Measurements from ENCODE around the gene DBNDD2. TPM values are rescaled to one million over a fixed set of nuclear protein-coding genes. Genes with fewer than 3 reads are reported as not detected.

The DBNDD2 gene
- total RNA-seq, 1 experiment from 2014 or later: not detected

GRCh38 chr20:45440891-45441685 is 33.0 kb downstream of the DBNDD2 start:
- Histone ChIP-seq H3K4me3 (ENCODE audit: low read length) (no peak overlapping the region), H3K9me2 (replicated peaks; ENCODE audit: insufficient read depth, low read length) (no peaks in the 10 kb centered on the region), H3K27me3 (ENCODE audit: low read length) (no peaks in the 10 kb centered on the region), H3K9me3 (ENCODE audit: low read length) (no peaks in the 10 kb centered on the region), H3K27ac (ENCODE audit: low read length) (no peak overlapping the region), H2AFZ (ENCODE audit: low read length) (no peak overlapping the region), H3K79me2 (ENCODE audit: low read length) (no peaks in the 10 kb centered on the region), H3K4me1 (ENCODE audit: low read length) (peaks cover 10% of the 10 kb centered on the region), H4K20me1 (ENCODE audit: insufficient read depth, low read depth, low read length) (no peaks in the 10 kb centered on the region), H3K4me2 (ENCODE audit: low read depth, low read length, poor library complexity, severe bottlenecking) (no peak overlapping the region), H3K36me3 (ENCODE audit: insufficient read depth, low read length) (no peaks in the 10 kb centered on the region), H3K9ac (ENCODE audit: low read length) (no peak overlapping the region)
- DNase-seq: no peak

GRCh38 chr20:45441746-45442145 is 33.7 kb downstream of the DBNDD2 start:
- DNase-seq: no peak
- Histone ChIP-seq H2AFZ (ENCODE audit: low read length) (no peak overlapping the region), H3K4me1 (ENCODE audit: low read length) (peaks cover 6% of the 10 kb centered on the region), H3K36me3 (ENCODE audit: insufficient read depth, low read length) (no peaks in the 10 kb centered on the region), H3K79me2 (ENCODE audit: low read length) (no peaks in the 10 kb centered on the region), H3K4me2 (ENCODE audit: low read depth, low read length, poor library complexity, severe bottlenecking) (no peak overlapping the region), H3K4me3 (ENCODE audit: low read length) (no peak overlapping the region), H3K27ac (ENCODE audit: low read length) (no peak overlapping the region), H3K9ac (ENCODE audit: low read length) (no peak overlapping the region), H3K27me3 (ENCODE audit: low read length) (no peaks in the 10 kb centered on the region), H4K20me1 (ENCODE audit: insufficient read depth, low read depth, low read length) (no peaks in the 10 kb centered on the region), H3K9me3 (ENCODE audit: low read length) (no peaks in the 10 kb centered on the region), H3K9me2 (replicated peaks; ENCODE audit: insufficient read depth, low read length) (no peaks in the 10 kb centered on the region)

- Histone ChIP-seq H2AFZ (ENCODE audit: low read length) (no peak overlapping the region), H3K9me3 (ENCODE audit: low read length) (no peaks in the 10 kb centered on the region), H3K9me2 (replicated peaks; ENCODE audit: insufficient read depth, low read length) (no peaks in the 10 kb centered on the region), H3K9ac (ENCODE audit: low read length) (no peak overlapping the region), H3K27me3 (ENCODE audit: low read length) (no peaks in the 10 kb centered on the region), H3K36me3 (ENCODE audit: insufficient read depth, low read length) (no peaks in the 10 kb centered on the region), H3K27ac (ENCODE audit: low read length) (no peak overlapping the region), H3K79me2 (ENCODE audit: low read length) (no peaks in the 10 kb centered on the region), H4K20me1 (ENCODE audit: insufficient read depth, low read depth, low read length) (no peaks in the 10 kb centered on the region), H3K4me2 (ENCODE audit: low read depth, low read length, poor library complexity, severe bottlenecking) (no peak overlapping the region), H3K4me3 (ENCODE audit: low read length) (no peak overlapping the region), H3K4me1 (ENCODE audit: low read length) (peaks cover 6% of the 10 kb centered on the region)
- DNase-seq: no peak
Observed at GRCh38 chr20:45444050-45444449, 36.0 kb downstream of the DBNDD2 start.

GRCh38 chr20:45445805-45446562 is 37.9 kb downstream of the DBNDD2 start:
- Histone ChIP-seq H3K9me2 (replicated peaks; ENCODE audit: insufficient read depth, low read length) (no peaks in the 10 kb centered on the region), H3K79me2 (ENCODE audit: low read length) (no peaks in the 10 kb centered on the region), H3K4me3 (ENCODE audit: low read length) (no peak overlapping the region), H3K4me1 (ENCODE audit: low read length) (no peaks in the 10 kb centered on the region), H3K36me3 (ENCODE audit: insufficient read depth, low read length) (no peaks in the 10 kb centered on the region), H3K9ac (ENCODE audit: low read length) (no peak overlapping the region), H3K27me3 (ENCODE audit: low read length) (no peaks in the 10 kb centered on the region), H3K4me2 (ENCODE audit: low read depth, low read length, poor library complexity, severe bottlenecking) (no peak overlapping the region), H2AFZ (ENCODE audit: low read length) (no peak overlapping the region), H4K20me1 (ENCODE audit: insufficient read depth, low read depth, low read length) (no peaks in the 10 kb centered on the region), H3K27ac (ENCODE audit: low read length) (no peak overlapping the region), H3K9me3 (ENCODE audit: low read length) (no peaks in the 10 kb centered on the region)
- DNase-seq: peak; percentile 79

GRCh38 chr20:45448270-45448669 is 40.2 kb downstream of the DBNDD2 start:
- Histone ChIP-seq H3K36me3 (ENCODE audit: insufficient read depth, low read length) (no peaks in the 10 kb centered on the region), H3K9me3 (ENCODE audit: low read length) (no peaks in the 10 kb centered on the region), H3K4me1 (ENCODE audit: low read length) (no peaks in the 10 kb centered on the region), H3K9ac (ENCODE audit: low read length) (no peak overlapping the region), H3K4me3 (ENCODE audit: low read length) (no peak overlapping the region), H3K27me3 (ENCODE audit: low read length) (no peaks in the 10 kb centered on the region), H3K27ac (ENCODE audit: low read length) (no peak overlapping the region), H3K4me2 (ENCODE audit: low read depth, low read length, poor library complexity, severe bottlenecking) (no peak overlapping the region), H2AFZ (ENCODE audit: low read length) (no peak overlapping the region), H4K20me1 (ENCODE audit: insufficient read depth, low read depth, low read length) (no peaks in the 10 kb centered on the region), H3K79me2 (ENCODE audit: low read length) (no peaks in the 10 kb centered on the region), H3K9me2 (replicated peaks; ENCODE audit: insufficient read depth, low read length) (no peaks in the 10 kb centered on the region)
- DNase-seq: no peak

GRCh38 chr20:45449528-45449927 is 41.4 kb downstream of the DBNDD2 start:
- Histone ChIP-seq H2AFZ (ENCODE audit: low read length) (no peak overlapping the region), H3K79me2 (ENCODE audit: low read length) (no peaks in the 10 kb centered on the region), H3K9me2 (replicated peaks; ENCODE audit: insufficient read depth, low read length) (no peaks in the 10 kb centered on the region), H3K36me3 (ENCODE audit: insufficient read depth, low read length) (no peaks in the 10 kb centered on the region), H4K20me1 (ENCODE audit: insufficient read depth, low read depth, low read length) (no peaks in the 10 kb centered on the region), H3K9ac (ENCODE audit: low read length) (no peak overlapping the region), H3K9me3 (ENCODE audit: low read length) (no peaks in the 10 kb centered on the region), H3K27me3 (ENCODE audit: low read length) (no peaks in the 10 kb centered on the region), H3K4me1 (ENCODE audit: low read length) (no peaks in the 10 kb centered on the region), H3K4me2 (ENCODE audit: low read depth, low read length, poor library complexity, severe bottlenecking) (no peak overlapping the region), H3K27ac (ENCODE audit: low read length) (no peak overlapping the region), H3K4me3 (ENCODE audit: low read length) (no peak overlapping the region)
- no peak for DNase-seq

GRCh38 chr20:45450097-45450818 is 42.2 kb downstream of the DBNDD2 start:
- Histone ChIP-seq H3K36me3 (ENCODE audit: insufficient read depth, low read length) (no peaks in the 10 kb centered on the region), H3K4me2 (ENCODE audit: low read depth, low read length, poor library complexity, severe bottlenecking) (no peak overlapping the region), H3K27me3 (ENCODE audit: low read length) (no peaks in the 10 kb centered on the region), H3K9ac (ENCODE audit: low read length) (no peak overlapping the region), H3K4me3 (ENCODE audit: low read length) (no peak overlapping the region), H3K4me1 (ENCODE audit: low read length) (no peaks in the 10 kb centered on the region), H3K9me2 (replicated peaks; ENCODE audit: insufficient read depth, low read length) (no peaks in the 10 kb centered on the region), H3K79me2 (ENCODE audit: low read length) (no peaks in the 10 kb centered on the region), H4K20me1 (ENCODE audit: insufficient read depth, low read depth, low read length) (no peaks in the 10 kb centered on the region), H3K27ac (ENCODE audit: low read length) (no peak overlapping the region), H2AFZ (ENCODE audit: low read length) (no peak overlapping the region), H3K9me3 (ENCODE audit: low read length) (no peaks in the 10 kb centered on the region)
- peak; percentile 91 for DNase-seq

GRCh38 chr20:45452238-45452637 is 44.1 kb downstream of the DBNDD2 start:
- Histone ChIP-seq H4K20me1 (ENCODE audit: insufficient read depth, low read depth, low read length) (no peaks in the 10 kb centered on the region), H3K27me3 (ENCODE audit: low read length) (no peaks in the 10 kb centered on the region), H2AFZ (ENCODE audit: low read length) (no peak overlapping the region), H3K9me2 (replicated peaks; ENCODE audit: insufficient read depth, low read length) (no peaks in the 10 kb centered on the region), H3K9me3 (ENCODE audit: low read length) (no peaks in the 10 kb centered on the region), H3K36me3 (ENCODE audit: insufficient read depth, low read length) (no peaks in the 10 kb centered on the region), H3K79me2 (ENCODE audit: low read length) (no peaks in the 10 kb centered on the region), H3K9ac (ENCODE audit: low read length) (no peak overlapping the region), H3K4me3 (ENCODE audit: low read length) (no peak overlapping the region), H3K4me2 (ENCODE audit: low read depth, low read length, poor library complexity, severe bottlenecking) (no peak overlapping the region), H3K4me1 (ENCODE audit: low read length) (no peaks in the 10 kb centered on the region), H3K27ac (ENCODE audit: low read length) (no peak overlapping the region)
- DNase-seq: no peak
